Liver (tissue), 9 donors: ENCODE results near the gene KRT32. TPM values are rescaled to one million over a fixed set of nuclear protein-coding genes. Genes with fewer than 3 reads are reported as not detected.

ENCODE experiments used
- DNase-seq: peaks from one replicate; pipeline ENCODE4 v3.0.0-alpha.2; 2017; ENCODE audit warnings: low spot score
- H3K27ac ChIP-seq, 2 donors: one replicate each; pipeline ENCODE4 v1.7.0; 2013; ENCODE audit warnings: inconsistent platforms in 2 of 2, low read length in 2 of 2, control low read depth in 1 of 2, low read depth in 1 of 2, mild to moderate bottlenecking in 1 of 2
- H3K27me3 ChIP-seq, 4 donors: one replicate each; pipeline versions ENCODE4 v1.6.1 to v1.7.0; 2013; ENCODE audit warnings: low read length in 3 of 4, inconsistent platforms in 1 of 4, mild to moderate bottlenecking in 1 of 4, moderate library complexity in 1 of 4; ENCODE audit not compliant: control insufficient read depth in 4 of 4, insufficient read depth in 4 of 4
- H3K36me3 ChIP-seq, 4 donors: one replicate each; pipeline versions ENCODE4 v1.6.1 to v1.7.0; 2013; ENCODE audit warnings: low read length in 3 of 4, mild to moderate bottlenecking in 3 of 4, low read depth in 1 of 4, moderate library complexity in 1 of 4; ENCODE audit not compliant: control insufficient read depth in 4 of 4, insufficient read depth in 3 of 4
- H3K4me1 ChIP-seq, 4 donors: one replicate each; pipeline versions ENCODE4 v1.6.1 to v1.7.0; 2013; ENCODE audit warnings: low read length in 3 of 4, mild to moderate bottlenecking in 3 of 4, moderate library complexity in 1 of 4; ENCODE audit not compliant: control insufficient read depth in 4 of 4, insufficient read depth in 4 of 4
- H3K4me3 ChIP-seq, 3 donors: one replicate each; pipeline versions ENCODE4 v1.6.1 to v1.7.0; 2013; ENCODE audit warnings: low read length in 3 of 3, control low read depth in 1 of 3, low read depth in 1 of 3, mild to moderate bottlenecking in 1 of 3
- H3K9ac ChIP-seq, 2 donors: one replicate each; pipeline ENCODE4 v1.7.0; 2013; ENCODE audit warnings: low read length in 2 of 2, mild to moderate bottlenecking in 2 of 2, moderate library complexity in 2 of 2, control low read depth in 1 of 2, low read depth in 1 of 2
- H3K9me3 ChIP-seq, 4 donors: one replicate each; pipeline versions ENCODE4 v1.6.1 to v1.7.0; 2013; ENCODE audit warnings: low read length in 3 of 4; ENCODE audit not compliant: control insufficient read depth in 4 of 4
- CTCF ChIP-seq: fragments of 150-350 bp; IDR thresholded peaks from 2 replicates; pipeline ENCODE4 v1.5.1; 2017; ENCODE audit warnings: improper control_type of control experiment, low read depth, low read length; ENCODE audit not compliant: missing input control
- EGR1 ChIP-seq, 2 donors: IDR thresholded peaks; 2 replicates each; pipeline ENCODE4 v1.6.1; 2016 to 2018; ENCODE audit warnings: antibody characterized with exemption in 2 of 2, low read depth in 2 of 2
- FOXA2 ChIP-seq: IDR thresholded peaks from 2 replicates; pipeline ENCODE4 v1.6.1; 2016; ENCODE audit warnings: antibody characterized with exemption
- GABPA ChIP-seq, 2 donors: IDR thresholded peaks in 1 of 2; conservative IDR thresholded peaks in 1 of 2; 2 replicates each; pipeline ENCODE4 v1.6.1; 2016; ENCODE audit warnings: antibody characterized with exemption in 2 of 2, mild to moderate bottlenecking in 1 of 2, moderate library complexity in 1 of 2
- HNF4A ChIP-seq, 2 donors: conservative IDR thresholded peaks; 2 replicates each; pipeline ENCODE4 v1.6.1; 2016; ENCODE audit warnings: antibody characterized with exemption in 2 of 2, mild to moderate bottlenecking in 2 of 2
- HNF4G ChIP-seq: IDR thresholded peaks from 2 replicates; pipeline ENCODE4 v1.6.1; 2016; ENCODE audit warnings: antibody characterized with exemption
- JUND ChIP-seq, 2 donors: IDR thresholded peaks; 2 replicates each; pipeline ENCODE4 v1.6.1; 2016; ENCODE audit warnings: antibody characterized with exemption in 2 of 2
- MAX ChIP-seq: IDR thresholded peaks from 2 replicates; pipeline ENCODE4 v1.6.1; 2016; ENCODE audit warnings: antibody characterized with exemption
- NR2F2 ChIP-seq: IDR thresholded peaks from 2 replicates; pipeline ENCODE4 v1.6.1; 2016; ENCODE audit warnings: antibody characterized with exemption
- RAD21 ChIP-seq, 2 donors: IDR thresholded peaks; 2 replicates each; pipeline ENCODE4 v1.6.1; 2016; ENCODE audit warnings: antibody characterized with exemption in 2 of 2, mild to moderate bottlenecking in 2 of 2
- REST ChIP-seq: IDR thresholded peaks from 2 replicates; pipeline ENCODE4 v1.6.1; 2016; ENCODE audit warnings: antibody characterized with exemption, mild to moderate bottlenecking
- TAF1 ChIP-seq: conservative IDR thresholded peaks from 2 replicates; pipeline ENCODE4 v1.6.1; 2016; ENCODE audit warnings: antibody characterized with exemption, mild to moderate bottlenecking
- YY1 ChIP-seq: IDR thresholded peaks from 2 replicates; pipeline ENCODE4 v1.6.1; 2016; ENCODE audit warnings: antibody characterized with exemption, mild to moderate bottlenecking
- WGBS: extraction: QIAGEN DNeasy Blood & Tissue Kit; methylation state at CpG from one replicate; pipeline ENCODE4 v1.1.7; 2013; 5-methylcytosine and 5-hydroxymethylcytosine counted together
- polyA plus RNA-seq, 2 donors: library from polyadenylated mRNA; stranded (reverse) in 1 of 2; unstranded in 1 of 2; fragments of 200-250 nt in 1 of 2; fragments of >200 nt in 1 of 2; fragmentation: Nextera tagmentation in 1 of 2; extraction: Ambion mirVana in 1 of 2; gene quantifications; one replicate each; pipeline versions ENCODE4 v1.2.1 to v1.2.3, GENCODE V29; 2013 to 2015
- total RNA-seq, 2 donors: library from RNA; depleted of rRNA; stranded (reverse); fragments of >200 nt; gene quantifications; one replicate each; pipeline ENCODE4 v1.2.3, GENCODE V29; 2014
- donor health status: healthy.
- donor health status: healthy.
- donor health status: healthy.
- donor health status: healthy.
- donor health status: healthy.

KRT32 gene
- total and polyA plus RNA-seq, 4 donors = not detected

- Histone ChIP-seq H3K9me3 (no peaks in the 10 kb centered on the region), H3K9ac (no peak overlapping the region), H3K4me1 (peaks cover 0 to 17% (median 10%) of the 10 kb centered on the region in 4 donors), H3K27me3 (no peaks in the 10 kb centered on the region), H3K36me3 (no peaks in the 10 kb centered on the region), H3K27ac (no peak overlapping the region), H3K4me3 (no peak overlapping the region)
- no peak for TF ChIP-seq REST
- DNase-seq = no peak
- 70% methylated on average over 4 of the region's 4 CpGs for WGBS
These were observed 49.6 kb downstream of the KRT32 start for GRCh38 chr17:41417576-41418015.

- peaks cover 0 to 17% (median 10%) of the 10 kb centered on the region in 4 donors for H3K4me1 ChIP-seq
- DNase-seq = no peak
- no peak overlapping the region for H3K27ac ChIP-seq
- H3K27me3 ChIP-seq = no peaks in the 10 kb centered on the region
- 94% methylated on average over 6 of the region's 6 CpGs for WGBS
- no peak overlapping the region for H3K4me3 ChIP-seq
- no peaks in the 10 kb centered on the region for H3K36me3 ChIP-seq
- H3K9ac ChIP-seq = no peak overlapping the region
- no peaks in the 10 kb centered on the region for H3K9me3 ChIP-seq
- no peak for TF ChIP-seq FOXA2
- TF ChIP-seq JUND (IDR thresholded peaks at IDR 0.05) = no peak
- no peak for TF ChIP-seq RAD21 (IDR thresholded peaks at IDR 0.05)
- no peak for TF ChIP-seq TAF1
These were observed 50.1 kb downstream of the KRT32 start for GRCh38 chr17:41417127-41417526.

GRCh38 chr17:41416479-41416878, 50.7 kb downstream of the KRT32 start:
- H3K9ac ChIP-seq = no peak overlapping the region
- H3K27ac ChIP-seq = no peak overlapping the region
- H3K27me3 ChIP-seq = no peaks in the 10 kb centered on the region
- H3K4me1 ChIP-seq = peaks cover 0 to 17% (median 10%) of the 10 kb centered on the region in 4 donors
- WGBS = 65% methylated on average over 5 of the region's 5 CpGs
- no peak for DNase-seq
- no peaks in the 10 kb centered on the region for H3K9me3 ChIP-seq
- no peak overlapping the region for H3K4me3 ChIP-seq
- TF ChIP-seq NR2F2 (no peak), YY1 (no peak), JUND (IDR thresholded peaks at IDR 0.05) (no peak)
- H3K36me3 ChIP-seq = no peaks in the 10 kb centered on the region

GRCh38 chr17:41415833-41416335, 51.3 kb downstream of the KRT32 start:
- Histone ChIP-seq H3K27me3 (no peaks in the 10 kb centered on the region), H3K4me3 (no peak overlapping the region), H3K36me3 (no peaks in the 10 kb centered on the region), H3K9ac (no peak overlapping the region), H3K27ac (no peak overlapping the region), H3K4me1 (peaks cover 0 to 17% (median 10%) of the 10 kb centered on the region in 4 donors), H3K9me3 (no peaks in the 10 kb centered on the region)
- WGBS = 59% methylated on average over 3 of the region's 3 CpGs
- DNase-seq = no peak
- TF ChIP-seq REST (peak; percentile 40), EGR1 (IDR thresholded peaks at IDR 0.05; ENCODE audit: low read depth in 2 of 2) (no peak), TAF1 (no peak), HNF4A (conservative IDR thresholded peaks at IDR 0.05) (peak; percentile 84 to 87), JUND (IDR thresholded peaks at IDR 0.05) (peak in 1 of 2 donors; percentile 22), YY1 (no peak), GABPA (IDR thresholded peaks at IDR 0.05 in 1 of 2, conservative IDR thresholded peaks at IDR 0.05 in 1 of 2) (no peak), HNF4G (peak; percentile 33), RAD21 (IDR thresholded peaks at IDR 0.05) (no peak), CTCF (no peak), MAX (peak; percentile 21)
